Peyer's patch (tissue), 4 donors: Measurements from ENCODE around the gene FGF8.

Experiments
- CTCF ChIP-seq, 6 experiments: fragments of 450-650 bp in 4 of 6; fragments of 200-600 bp in 2 of 6; sonication (generic) in 1 of 6; IDR thresholded peaks; one replicate each; pipeline ENCODE4 v1.5.1; 2017 to 2019; ENCODE audit warnings: antibody characterized with exemption in 6 of 6, mild to moderate bottlenecking in 3 of 6, moderate library complexity in 1 of 6
- POLR2A ChIP-seq, 2 donors: fragments of 450-650 bp; IDR thresholded peaks; one replicate each; pipeline ENCODE4 v1.5.1; 2017; ENCODE audit warnings: antibody characterized with exemption in 2 of 2, mild to moderate bottlenecking in 2 of 2, moderate library complexity in 2 of 2

GRCh38 chr10:101775273-101776160, at the start of gene FGF8:
- TF ChIP-seq CTCF (IDR thresholded peaks at IDR 0.05) (no peak), POLR2A (IDR thresholded peaks at IDR 0.05) (no peak)
